ENCODE measurements around the gene CHID1. TPM values are rescaled to one million over a fixed set of nuclear protein-coding genes. Genes with fewer than 3 reads are reported as not detected.

CHID1 gene
- total RNA-seq, 4 donors from 2014 or later, result 36.0 to 55.3 (median 46.4) TPM

- no peak for ATAC-seq
- no peak for TF ChIP-seq CTCF (IDR thresholded peaks at IDR 0.05)
- H3K27me3 ChIP-seq, result no peaks in the 10 kb centered on the region
- no peak overlapping the region for H3K4me3 ChIP-seq
- H3K4me1 ChIP-seq, result peaks cover 0 to 67% (median 0%) of the 10 kb centered on the region in 3 donors
- peaks cover 0 to 43% of the 10 kb centered on the region in 2 donors for H3K36me3 ChIP-seq
- 72% methylated on average over 9 of the region's 9 CpGs; no CpG with 5 or more reads in 1 of the 2 donors for WGBS, 2 donors (ENCODE audit: low coverage in 1 of 2)
- H3K9me3 ChIP-seq, result no peaks in the 10 kb centered on the region
- no peak overlapping the region for H3K27ac ChIP-seq
Measured at GRCh38 chr11:942823-943222, 32.2 kb upstream of the CHID1 start.

- no peak for ATAC-seq
- no peak for TF ChIP-seq EP300 (IDR thresholded peaks at IDR 0.05)
- no peak for TF ChIP-seq POLR2AphosphoS5 (IDR thresholded peaks at IDR 0.05)
- TF ChIP-seq POLR2A (IDR thresholded peaks at IDR 0.05), result no peak
- TF ChIP-seq CTCF (IDR thresholded peaks at IDR 0.05), result no peak
- Histone ChIP-seq H3K4me1 (peaks cover 0 to 84% (median 0%) of the 10 kb centered on the region in 3 donors), H3K27me3 (no peaks in the 10 kb centered on the region), H3K4me3 (no peak overlapping the region), H3K9me3 (no peaks in the 10 kb centered on the region), H3K36me3 (peaks cover 0 to 26% of the 10 kb centered on the region in 2 donors), H3K27ac (no peak overlapping the region)
- WGBS, 2 donors (ENCODE audit: low coverage in 1 of 2), result 57% methylated on average over 2 of the region's 11 CpGs; no CpG with 5 or more reads in 1 of the 2 donors
Measured at GRCh38 chr11:940496-941135, 30.0 kb upstream of the CHID1 start.

- H3K4me1 ChIP-seq, result peaks cover 0 to 80% (median 8%) of the 10 kb centered on the region in 3 donors
- H3K4me3 ChIP-seq, result no peak overlapping the region
- TF ChIP-seq POLR2AphosphoS5 (IDR thresholded peaks at IDR 0.05) (no peak), EP300 (IDR thresholded peaks at IDR 0.05) (no peak), CTCF (IDR thresholded peaks at IDR 0.05) (no peak), POLR2A (IDR thresholded peaks at IDR 0.05) (no peak)
- no peaks in the 10 kb centered on the region for H3K27me3 ChIP-seq
- no peak for ATAC-seq
- H3K27ac ChIP-seq, result no peak overlapping the region
- H3K36me3 ChIP-seq, result peaks cover 0 to 7% of the 10 kb centered on the region in 2 donors
- no peaks in the 10 kb centered on the region for H3K9me3 ChIP-seq
- WGBS, 2 donors (ENCODE audit: low coverage in 1 of 2), result 63 to 80% methylated on average over 2 to 9 of the region's 10 CpGs
Measured at GRCh38 chr11:937841-938261, 27.2 kb upstream of the CHID1 start.

GRCh38 chr11:936199-936598, 25.6 kb upstream of the CHID1 start:
- no peaks in the 10 kb centered on the region for H3K9me3 ChIP-seq
- ATAC-seq, result no peak
- no peaks in the 10 kb centered on the region for H3K27me3 ChIP-seq
- TF ChIP-seq POLR2A (IDR thresholded peaks at IDR 0.05), result no peak
- no peak for TF ChIP-seq POLR2AphosphoS5 (IDR thresholded peaks at IDR 0.05)
- no peak for TF ChIP-seq CTCF (IDR thresholded peaks at IDR 0.05)
- no peak for TF ChIP-seq EP300 (IDR thresholded peaks at IDR 0.05)
- H3K4me1 ChIP-seq, result peaks cover 0 to 80% (median 9%) of the 10 kb centered on the region in 3 donors
- H3K36me3 ChIP-seq, result peaks cover 0 to 7% of the 10 kb centered on the region in 2 donors
- no peak overlapping the region for H3K27ac ChIP-seq
- H3K4me3 ChIP-seq, result no peak overlapping the region
- 91 to 100% methylated on average over 3 of the region's 3 CpGs for WGBS, 2 donors (ENCODE audit: low coverage in 1 of 2)

- TF ChIP-seq CTCF (IDR thresholded peaks at IDR 0.05) (no peak), POLR2A (IDR thresholded peaks at IDR 0.05) (no peak), POLR2AphosphoS5 (IDR thresholded peaks at IDR 0.05) (no peak), EP300 (IDR thresholded peaks at IDR 0.05) (no peak)
- Histone ChIP-seq H3K36me3 (peaks cover 0 to 7% of the 10 kb centered on the region in 2 donors), H3K4me1 (peaks cover 0 to 83% (median 15%) of the 10 kb centered on the region in 3 donors), H3K27me3 (no peaks in the 10 kb centered on the region), H3K27ac (peak overlapping the region in 1 of 4 donors; percentile 52), H3K4me3 (peak overlapping the region in 1 of 2 donors; percentile 13), H3K9me3 (no peaks in the 10 kb centered on the region)
- WGBS, 2 donors (ENCODE audit: low coverage in 1 of 2), result 66 to 76% methylated on average over 6 of the region's 6 CpGs
- ATAC-seq, result no peak
Measured at GRCh38 chr11:934527-934926, 23.9 kb upstream of the CHID1 start.
